ENCODE results near the gene RANBP9. TPM values are rescaled to one million over a fixed set of nuclear protein-coding genes. Genes with fewer than 3 reads are reported as not detected.

Gene RANBP9
- total RNA-seq, 1 experiment from 2014 or later: 67.4 TPM

GRCh38 chr6:13653296-13653695, 58.3 kb downstream of the RANBP9 start:
- DNase-seq (ENCODE audit: low read depth): peak; percentile 49

- DNase-seq (ENCODE audit: low read depth): no peak
Measured at GRCh38 chr6:13649393-13649792, 62.2 kb downstream of the RANBP9 start.

- no peak for DNase-seq (ENCODE audit: low read depth)
Measured at GRCh38 chr6:13648850-13649249, 62.8 kb downstream of the RANBP9 start.

- no peak for DNase-seq (ENCODE audit: low read depth)
Measured at GRCh38 chr6:13643125-13643524, 68.5 kb downstream of the RANBP9 start.

- DNase-seq (ENCODE audit: low read depth): no peak
Measured at GRCh38 chr6:13641315-13641714, 70.3 kb downstream of the RANBP9 start.

GRCh38 chr6:13638626-13639025, 73.0 kb downstream of the RANBP9 start:
- DNase-seq (ENCODE audit: low read depth): no peak

GRCh38 chr6:13638014-13638413, 73.6 kb downstream of the RANBP9 start:
- no peak for DNase-seq (ENCODE audit: low read depth)

GRCh38 chr6:13635948-13636658, 75.5 kb downstream of the RANBP9 start:
- no peak for DNase-seq (ENCODE audit: low read depth)

GRCh38 chr6:13633343-13633742, 78.3 kb downstream of the RANBP9 start:
- no peak for DNase-seq (ENCODE audit: low read depth)

GRCh38 chr6:13630499-13630898, 81.1 kb downstream of the RANBP9 start:
- no peak for DNase-seq (ENCODE audit: low read depth)

GRCh38 chr6:13629459-13630116, 82.0 kb downstream of the RANBP9 start:
- no peak for DNase-seq (ENCODE audit: low read depth)

- peak; percentile 61 for DNase-seq (ENCODE audit: low read depth)
Measured at GRCh38 chr6:13624871-13625288, 86.8 kb downstream of the RANBP9 start.

GRCh38 chr6:13617066-13617465, 94.6 kb downstream of the RANBP9 start:
- no peak for DNase-seq (ENCODE audit: low read depth)

- DNase-seq (ENCODE audit: low read depth): peak; percentile 62
Measured at GRCh38 chr6:13615792-13616120, 95.9 kb downstream of the RANBP9 start.

- DNase-seq (ENCODE audit: low read depth): peak; percentile 98
Measured at GRCh38 chr6:13614926-13615791, 96.5 kb downstream of the RANBP9 start, which contains the start of gene NOL7. TSS of gene NOL7 (plus strand) at chr6:13615335. CDS start at chr6:13615359, 24 bp downstream.

GRCh38 chr6:13614126-13614925, 97.3 kb downstream of the RANBP9 start:
- DNase-seq (ENCODE audit: low read depth): peak; percentile 70

GRCh38 chr6:13613029-13613594, 98.5 kb downstream of the RANBP9 start:
- no peak for DNase-seq (ENCODE audit: low read depth)

- DNase-seq (ENCODE audit: low read depth): no peak
Measured at GRCh38 chr6:13611715-13612114, 99.9 kb downstream of the RANBP9 start.

GRCh38 chr6:13605634-13606033, 106.0 kb downstream of the RANBP9 start:
- no peak for DNase-seq (ENCODE audit: low read depth)

GRCh38 chr6:13604546-13605416, 106.9 kb downstream of the RANBP9 start:
- no peak for DNase-seq (ENCODE audit: low read depth)
